ENCODE results near the gene GRIK4.

GRCh38 chr11:120540744-120541465, 29.4 kb downstream of the GRIK4 start:
- TF ChIP-seq, protein P1, sequence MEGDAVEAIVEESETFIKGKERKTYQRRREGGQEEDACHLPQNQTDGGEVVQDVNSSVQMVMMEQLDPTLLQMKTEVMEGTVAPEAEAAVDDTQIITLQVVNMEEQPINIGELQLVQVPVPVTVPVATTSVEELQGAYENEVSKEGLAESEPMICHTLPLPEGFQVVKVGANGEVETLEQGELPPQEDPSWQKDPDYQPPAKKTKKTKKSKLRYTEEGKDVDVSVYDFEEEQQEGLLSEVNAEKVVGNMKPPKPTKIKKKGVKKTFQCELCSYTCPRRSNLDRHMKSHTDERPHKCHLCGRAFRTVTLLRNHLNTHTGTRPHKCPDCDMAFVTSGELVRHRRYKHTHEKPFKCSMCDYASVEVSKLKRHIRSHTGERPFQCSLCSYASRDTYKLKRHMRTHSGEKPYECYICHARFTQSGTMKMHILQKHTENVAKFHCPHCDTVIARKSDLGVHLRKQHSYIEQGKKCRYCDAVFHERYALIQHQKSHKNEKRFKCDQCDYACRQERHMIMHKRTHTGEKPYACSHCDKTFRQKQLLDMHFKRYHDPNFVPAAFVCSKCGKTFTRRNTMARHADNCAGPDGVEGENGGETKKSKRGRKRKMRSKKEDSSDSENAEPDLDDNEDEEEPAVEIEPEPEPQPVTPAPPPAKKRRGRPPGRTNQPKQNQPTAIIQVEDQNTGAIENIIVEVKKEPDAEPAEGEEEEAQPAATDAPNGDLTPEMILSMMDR (IDR thresholded peaks at IDR 0.05): no peak
- no peak for TF ChIP-seq POLR2A (IDR thresholded peaks at IDR 0.05)
